OCI-LY7 (cell line): ENCODE results near the gene PRKN.

ENCODE experiments used
- EZH2phosphoT487 ChIP-seq: fragments of 200-600 bp; sonication (generic); IDR thresholded peaks from 2 replicates; pipeline ENCODE4 v1.6.1; 2018; ENCODE audit warnings: low read depth, borderline replicate concordance, mild to moderate bottlenecking, mixed run types, antibody characterized with exemption, low read length, moderate library complexity, mixed read lengths
- TF ChIP-seq, protein P1 (sequence below): fragments of 200-600 bp; sonication (generic); conservative IDR thresholded peaks from 2 replicates; pipeline ENCODE4 v1.5.1; 2014; ENCODE audit warnings: mild to moderate bottlenecking, antibody characterized with exemption, low read length, moderate library complexity, mixed read lengths

DNA sequence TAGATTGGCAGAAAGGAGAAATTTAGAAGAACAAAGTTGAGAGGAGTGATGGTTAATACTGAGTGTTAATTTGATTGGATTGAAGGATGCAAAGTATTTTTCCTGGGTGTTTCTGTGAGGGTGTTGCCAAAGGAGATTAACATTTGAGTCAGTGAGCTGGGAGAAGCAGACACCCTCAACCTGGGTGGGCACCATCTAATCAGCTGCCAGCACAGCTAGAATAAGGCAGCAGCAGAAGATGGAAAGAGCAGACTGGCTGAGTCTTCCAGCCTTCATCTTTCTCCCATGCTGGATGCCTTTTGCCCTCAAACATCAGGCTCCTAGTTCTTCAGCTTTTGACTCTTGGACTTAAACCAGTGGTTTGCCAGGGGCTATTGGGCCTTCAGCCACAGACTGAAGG lies 1016.1 kb downstream of the PRKN start:
- TF ChIP-seq, protein P1, sequence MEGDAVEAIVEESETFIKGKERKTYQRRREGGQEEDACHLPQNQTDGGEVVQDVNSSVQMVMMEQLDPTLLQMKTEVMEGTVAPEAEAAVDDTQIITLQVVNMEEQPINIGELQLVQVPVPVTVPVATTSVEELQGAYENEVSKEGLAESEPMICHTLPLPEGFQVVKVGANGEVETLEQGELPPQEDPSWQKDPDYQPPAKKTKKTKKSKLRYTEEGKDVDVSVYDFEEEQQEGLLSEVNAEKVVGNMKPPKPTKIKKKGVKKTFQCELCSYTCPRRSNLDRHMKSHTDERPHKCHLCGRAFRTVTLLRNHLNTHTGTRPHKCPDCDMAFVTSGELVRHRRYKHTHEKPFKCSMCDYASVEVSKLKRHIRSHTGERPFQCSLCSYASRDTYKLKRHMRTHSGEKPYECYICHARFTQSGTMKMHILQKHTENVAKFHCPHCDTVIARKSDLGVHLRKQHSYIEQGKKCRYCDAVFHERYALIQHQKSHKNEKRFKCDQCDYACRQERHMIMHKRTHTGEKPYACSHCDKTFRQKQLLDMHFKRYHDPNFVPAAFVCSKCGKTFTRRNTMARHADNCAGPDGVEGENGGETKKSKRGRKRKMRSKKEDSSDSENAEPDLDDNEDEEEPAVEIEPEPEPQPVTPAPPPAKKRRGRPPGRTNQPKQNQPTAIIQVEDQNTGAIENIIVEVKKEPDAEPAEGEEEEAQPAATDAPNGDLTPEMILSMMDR = no peak
- TF ChIP-seq EZH2phosphoT487 = no peak
